Lower leg skin (tissue), 4 donors: ENCODE results near the gene C1orf167. TPM values are rescaled to one million over a fixed set of nuclear protein-coding genes. Genes with fewer than 3 reads are reported as not detected.

Source experiments
- DNase-seq, 2 donors: peaks; one replicate each; pipeline ENCODE4 v3.0.0-alpha.2; 2019; ENCODE audit warnings: low spot score in 2 of 2
- H3K4me3 ChIP-seq: fragments of 200-600 bp; sonication (generic); 2 replicates; pipeline ENCODE4 v1.5.1; 2017; ENCODE audit warnings: mild to moderate bottlenecking, low read depth; ENCODE audit not compliant: poor library complexity, severe bottlenecking
- CTCF ChIP-seq, 3 donors: fragments of 450-650 bp; IDR thresholded peaks; one replicate each; pipeline ENCODE4 v1.5.1; 2016; ENCODE audit warnings: antibody characterized with exemption in 3 of 3, mild to moderate bottlenecking in 3 of 3, moderate library complexity in 2 of 3
- POLR2A ChIP-seq, 2 donors: fragments of 450-650 bp; IDR thresholded peaks; one replicate each; pipeline ENCODE4 v1.6.1; 2016 to 2017; ENCODE audit warnings: antibody characterized with exemption in 2 of 2, mild to moderate bottlenecking in 1 of 2, moderate library complexity in 1 of 2
- WGBS, 2 donors: methylation state at CpG; one replicate each; pipeline ENCODE4 v1.1.5; 2018; 5-methylcytosine and 5-hydroxymethylcytosine counted together
- intact Hi-C: fragments of 100-400 bp; cut with DNase I; formaldehyde crosslinking; loops from one replicate; pipeline ENCODE4 v1.15.0; 2023; ENCODE audit warnings: low total_unique reads
- total RNA-seq, 4 donors: library from RNA; depleted of rRNA; stranded (reverse); fragments of >200 nt; gene quantifications; one replicate each; pipeline ENCODE4 v1.1.0, GENCODE V29; 2016

The C1orf167 gene
- total RNA-seq, 4 donors from 2014 or later: 1.6 to 2.8 TPM; not detected in 2

GRCh38 chr1:11751087-11751486 lies 10.9 kb upstream of the C1orf167 start:
- intact Hi-C loops: no loop called here
- no peak for DNase-seq
- WGBS, 2 donors: 93 to 94% methylated on average over 9 of the region's 9 CpGs
- no peak overlapping the region for H3K4me3 ChIP-seq
- TF ChIP-seq POLR2A (IDR thresholded peaks at IDR 0.05) (no peak), CTCF (IDR thresholded peaks at IDR 0.05) (no peak)

GRCh38 chr1:11752359-11753088 lies 9.5 kb upstream of the C1orf167 start:
- no peak for DNase-seq
- TF ChIP-seq CTCF (IDR thresholded peaks at IDR 0.05): no peak
- no peak for TF ChIP-seq POLR2A (IDR thresholded peaks at IDR 0.05)
- intact Hi-C loops: no loop called here
- no peak overlapping the region for H3K4me3 ChIP-seq
- WGBS, 2 donors: 58 to 67% methylated on average over 17 of the region's 17 CpGs

- TF ChIP-seq POLR2A (IDR thresholded peaks at IDR 0.05) (no peak), CTCF (IDR thresholded peaks at IDR 0.05) (no peak)
- H3K4me3 ChIP-seq: no peak overlapping the region
- intact Hi-C loops: no loop called here
- 61 to 75% methylated on average over 7 of the region's 7 CpGs for WGBS, 2 donors
- no peak for DNase-seq
Observed at GRCh38 chr1:11753555-11754208, 8.3 kb upstream of the C1orf167 start.

- no peak for TF ChIP-seq CTCF (IDR thresholded peaks at IDR 0.05)
- no peak for TF ChIP-seq POLR2A (IDR thresholded peaks at IDR 0.05)
- H3K4me3 ChIP-seq: no peak overlapping the region
- intact Hi-C loops: no loop called here
- WGBS, 2 donors: 94 to 98% methylated on average over 1 of the region's 1 CpG
- DNase-seq: no peak
Observed at GRCh38 chr1:11757047-11757446, 4.9 kb upstream of the C1orf167 start.

- intact Hi-C loops: no loop called here
Observed at GRCh38 chr1:11759791-11760190, 2.2 kb upstream of the C1orf167 start.

More at GRCh38 chr1:11759791-11760190, 2.2 kb upstream of the C1orf167 start:
- DNase-seq: no peak
- no peak overlapping the region for H3K4me3 ChIP-seq
- TF ChIP-seq POLR2A (IDR thresholded peaks at IDR 0.05) (no peak), CTCF (IDR thresholded peaks at IDR 0.05) (no peak)
- WGBS, 2 donors: 95 to 96% methylated on average over 4 of the region's 4 CpGs
